ENCODE results near the gene NAE1.
"Not testable (repeated sequence)": the region's sequence is repeated elsewhere in the genome, so short reads cannot be mapped to it uniquely, and the experiment has no call there.

The NAE1 gene

GRCh38 chr16:66800856-66801255 is 29.9 kb downstream of the NAE1 start:
- DNase-seq = no peak

- DNase-seq = no peak
Observed at GRCh38 chr16:66798161-66798560, 32.6 kb downstream of the NAE1 start.

DNA sequence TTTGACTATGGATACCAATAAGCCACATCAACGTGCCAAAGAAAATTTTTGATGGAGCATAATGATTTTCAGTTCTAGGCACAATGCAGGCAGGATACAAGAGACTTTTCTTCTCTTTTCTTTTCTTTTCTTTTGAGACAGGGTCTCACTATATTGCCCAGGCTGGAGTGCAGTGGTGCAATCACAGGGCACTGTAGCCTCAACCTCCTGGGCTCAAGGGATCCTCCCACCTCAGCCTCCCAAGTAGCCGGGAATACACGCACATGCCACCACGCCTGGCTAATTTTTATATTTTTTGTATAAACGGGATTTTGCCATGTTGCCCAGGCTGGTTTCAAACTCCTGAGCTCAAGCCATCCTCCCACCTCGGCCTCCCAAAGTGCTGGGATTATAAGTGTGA is 36.8 kb downstream of the NAE1 start:
- not testable (repeated sequence) for DNase-seq

DNA sequence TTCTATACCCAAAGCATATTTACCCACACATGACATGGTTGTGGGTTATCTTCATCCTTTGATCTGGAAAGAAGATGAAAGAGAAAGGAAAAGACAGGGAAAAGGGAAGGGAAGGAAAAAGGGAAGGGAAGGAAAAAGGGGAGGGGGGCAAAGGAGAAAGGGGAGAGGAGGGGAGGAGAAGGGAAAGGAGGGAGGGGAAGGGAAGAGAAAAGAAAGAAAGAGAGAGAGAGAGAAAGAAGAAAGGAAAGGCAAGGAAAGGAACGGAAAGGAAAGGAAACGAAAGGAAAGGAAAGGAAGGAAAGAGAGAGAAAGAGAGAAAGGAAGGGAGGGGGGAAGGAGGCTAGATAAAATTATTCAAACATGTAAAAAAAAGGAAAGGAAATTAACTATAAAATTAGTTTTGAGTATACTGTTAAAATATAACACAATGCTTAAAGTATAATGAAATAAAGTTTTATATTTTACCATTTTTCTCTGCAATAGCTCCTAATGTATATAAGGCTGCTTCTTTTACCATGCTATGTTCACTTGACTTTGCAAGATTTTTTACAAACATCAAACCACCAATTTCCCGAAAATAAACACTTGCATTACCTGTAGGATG is 40.5 kb downstream of the NAE1 start:
- DNase-seq = no peak

DNA sequence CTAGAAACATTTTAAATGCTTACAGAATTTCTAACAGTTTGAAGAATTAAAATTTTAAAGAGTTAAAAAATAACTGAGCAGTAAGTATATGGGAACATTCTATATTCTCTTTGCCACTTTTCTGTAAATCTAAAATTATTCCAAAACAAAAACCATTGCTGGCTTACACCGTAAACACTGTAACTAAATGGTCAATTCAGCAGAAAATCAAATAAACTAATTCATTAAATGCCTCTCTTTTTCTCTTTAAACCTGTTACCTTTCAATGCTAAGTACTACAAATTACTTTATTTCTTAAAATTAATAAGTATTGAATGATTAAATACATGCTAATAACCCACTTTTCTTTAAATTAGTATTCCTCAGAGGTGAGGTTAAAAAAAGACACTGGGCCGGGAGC is 43.3 kb downstream of the NAE1 start:
- no peak for DNase-seq

DNA sequence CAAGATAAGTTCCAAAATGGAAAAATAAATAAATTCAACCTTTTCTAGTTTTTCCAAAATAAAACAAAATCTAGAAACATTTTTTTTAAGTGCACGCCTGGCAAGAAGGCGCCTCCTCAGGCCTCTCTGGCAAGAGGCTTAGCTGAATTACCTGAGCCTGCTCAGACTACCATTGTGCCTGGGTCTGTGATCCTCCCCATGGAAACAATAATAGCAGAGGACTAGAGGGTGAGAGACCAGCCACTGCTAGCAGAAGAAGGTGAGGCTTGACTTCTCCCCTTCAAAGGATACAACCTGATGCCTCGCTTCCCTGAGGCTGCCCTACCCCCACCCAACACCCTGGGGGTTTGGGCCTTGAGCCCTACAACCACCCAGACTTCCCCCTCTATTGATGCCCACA is 44.2 kb downstream of the NAE1 start:
- DNase-seq = no peak

DNA sequence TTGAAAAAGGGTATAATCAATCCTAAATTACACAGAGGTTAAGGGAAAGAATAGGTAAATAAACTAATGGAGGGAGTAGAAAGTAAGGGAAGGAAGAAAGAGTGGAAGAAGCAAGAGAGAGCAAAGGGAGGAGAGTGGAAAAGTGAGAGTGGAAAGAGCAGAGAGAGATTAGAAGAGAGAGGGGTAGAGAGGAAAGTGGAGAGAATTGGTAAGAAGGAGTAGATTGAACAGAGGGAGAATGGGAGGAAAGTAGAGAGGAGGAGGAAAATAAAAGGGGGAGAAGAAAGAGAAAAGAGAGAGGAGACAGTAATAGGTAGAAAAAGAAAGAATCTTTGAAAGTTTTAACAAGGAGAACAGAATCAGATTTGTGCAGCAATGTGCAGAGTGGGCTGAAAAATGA is 54.3 kb downstream of the NAE1 start:
- no peak for DNase-seq

DNA sequence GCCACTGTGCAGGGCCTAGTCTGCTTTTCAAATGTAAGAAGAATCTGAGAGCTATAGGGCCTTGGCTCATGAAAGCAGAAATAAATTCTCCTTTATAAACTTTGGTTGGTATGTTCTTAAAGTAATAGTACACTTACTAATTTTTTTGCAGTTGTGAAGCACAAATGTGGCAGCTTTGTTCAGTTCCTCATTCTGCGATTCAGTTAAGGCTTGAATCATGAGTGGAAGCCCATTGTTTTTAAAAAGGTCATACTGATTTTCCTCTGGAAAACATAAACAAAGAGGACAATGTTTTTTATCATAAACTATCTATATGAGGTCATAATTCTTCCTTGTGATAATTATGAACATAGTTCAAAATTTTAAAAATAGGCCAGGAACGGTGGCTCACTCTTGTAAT is 55.8 kb downstream of the NAE1 start:
- DNase-seq = no peak

GRCh38 chr16:66758086-66758485 is 72.7 kb downstream of the NAE1 start:
- no peak for DNase-seq

- DNase-seq = no peak
Observed at GRCh38 chr16:66754819-66755218, 76.0 kb downstream of the NAE1 start.

DNA sequence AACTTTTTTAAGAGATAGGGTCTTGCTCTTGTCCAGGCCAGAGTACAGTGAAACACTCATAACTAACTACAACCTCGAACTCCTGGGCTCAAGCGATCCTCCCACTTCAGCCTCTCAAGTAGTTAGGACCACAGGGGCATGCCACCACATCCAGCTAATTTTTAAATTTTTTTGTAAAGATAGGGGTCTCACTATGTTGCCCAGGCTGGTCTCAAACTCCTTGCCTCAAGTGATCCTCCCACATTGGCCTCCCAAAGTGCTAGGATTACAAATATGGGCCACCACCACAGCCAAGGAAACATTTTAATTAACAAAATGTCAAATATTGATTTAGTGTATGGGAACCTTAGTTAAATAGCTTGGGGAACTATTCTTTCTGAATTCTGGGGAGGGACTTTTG is 76.6 kb downstream of the NAE1 start:
- DNase-seq = no peak

DNA sequence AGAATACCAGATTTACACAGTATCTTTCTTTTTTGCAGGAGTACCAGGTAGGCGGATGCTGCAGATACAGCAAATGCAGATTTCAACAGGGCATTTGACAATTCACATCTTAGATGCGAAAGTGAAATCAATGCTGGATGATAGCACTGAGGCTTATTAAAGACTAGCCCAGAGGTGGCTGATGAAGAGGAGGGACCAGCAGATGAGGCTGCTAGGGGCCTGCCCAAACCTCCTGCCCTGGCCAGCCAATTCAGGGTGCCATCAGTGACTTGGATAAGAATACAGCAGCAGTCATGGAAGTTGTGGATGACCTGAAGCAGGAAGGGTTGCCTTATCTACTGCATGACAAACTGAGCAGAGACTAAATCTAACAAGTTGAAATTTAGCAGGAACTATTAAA is 77.8 kb downstream of the NAE1 start:
- no peak for DNase-seq
